DND-41 (cell line): Measurements from ENCODE around the gene GPR137B.
"Not testable (repeated sequence)": the region's sequence is repeated elsewhere in the genome, so short reads cannot be mapped to it uniquely, and the experiment has no call there.

Source experiments
- ATAC-seq: fragments of 200-7000 bp; cut with Tn5 transposase; 3 replicates; pipeline ENCODE4 v1.9.1; 2021; ENCODE audit warnings: low read depth; ENCODE audit not compliant: insufficient read depth
- DNase-seq: peaks from one replicate; pipeline ENCODE4 v3.0.0-alpha.2; 2020
- H2AFZ ChIP-seq: 2 replicates; pipeline ENCODE4 v1.6.0; 2012; ENCODE audit warnings: low read depth, low read length
- H3K27ac ChIP-seq: 2 replicates; pipeline ENCODE4 v1.5.1; 2012; ENCODE audit warnings: low read length, inconsistent platforms
- H3K27me3 ChIP-seq: fragments of 200-600 bp; sonication (generic); 2 replicates; pipeline ENCODE4 v1.6.0; 2012; ENCODE audit warnings: low read length, mild to moderate bottlenecking, inconsistent platforms; ENCODE audit not compliant: insufficient read depth, poor library complexity
- H3K36me3 ChIP-seq: 2 replicates; pipeline ENCODE4 v1.5.1; 2012; ENCODE audit warnings: low read length, inconsistent platforms; ENCODE audit not compliant: insufficient read depth
- H3K4me1 ChIP-seq: 2 replicates; pipeline ENCODE4 v1.5.1; 2012; ENCODE audit warnings: mild to moderate bottlenecking, low read length; ENCODE audit not compliant: insufficient read depth
- H3K4me2 ChIP-seq: 2 replicates; pipeline ENCODE4 v1.6.0; 2012; ENCODE audit warnings: mild to moderate bottlenecking, moderate library complexity, low read length, inconsistent platforms; ENCODE audit not compliant: insufficient read depth
- H3K4me3 ChIP-seq, 2 experiments: fragments of 200-600 bp in 1 of 2; shearing (Covaris generic) in 1 of 2; 2 replicates each; pipeline ENCODE4 v1.5.1; 2012 to 2016; ENCODE audit warnings: inconsistent platforms in 2 of 2, low read length in 2 of 2, mild to moderate bottlenecking in 2 of 2, low read depth in 1 of 2, moderate library complexity in 1 of 2
- H3K79me2 ChIP-seq: 2 replicates; pipeline ENCODE4 v1.6.0; 2012; ENCODE audit warnings: low read length, inconsistent platforms; ENCODE audit not compliant: insufficient read depth
- H3K9ac ChIP-seq: 2 replicates; pipeline ENCODE4 v1.6.0; 2012; ENCODE audit warnings: low read depth, mild to moderate bottlenecking, inconsistent platforms, low read length, moderate library complexity
- H3K9me3 ChIP-seq: 2 replicates; pipeline ENCODE4 v1.5.1; 2012; ENCODE audit warnings: low read length, moderate library complexity, mild to moderate bottlenecking, inconsistent platforms; ENCODE audit not compliant: insufficient read depth, severe bottlenecking
- H4K20me1 ChIP-seq: 2 replicates; pipeline ENCODE4 v1.6.0; 2012; ENCODE audit warnings: low read length; ENCODE audit not compliant: insufficient read depth
- EZH2 ChIP-seq: IDR thresholded peaks from 3 replicates; pipeline ENCODE4 v1.6.1; 2012; ENCODE audit warnings: borderline replicate concordance, low read depth, mild to moderate bottlenecking, moderate library complexity, low read length, inconsistent platforms; ENCODE audit not compliant: severe bottlenecking
- TF ChIP-seq, protein P1 (sequence below): IDR thresholded peaks from 2 replicates; pipeline ENCODE4 v1.5.1; 2012; ENCODE audit warnings: borderline replicate concordance, low read length, moderate library complexity, mild to moderate bottlenecking; ENCODE audit not compliant: poor library complexity, severe bottlenecking; ENCODE audit errors: extremely low read depth

Gene GPR137B

DNA sequence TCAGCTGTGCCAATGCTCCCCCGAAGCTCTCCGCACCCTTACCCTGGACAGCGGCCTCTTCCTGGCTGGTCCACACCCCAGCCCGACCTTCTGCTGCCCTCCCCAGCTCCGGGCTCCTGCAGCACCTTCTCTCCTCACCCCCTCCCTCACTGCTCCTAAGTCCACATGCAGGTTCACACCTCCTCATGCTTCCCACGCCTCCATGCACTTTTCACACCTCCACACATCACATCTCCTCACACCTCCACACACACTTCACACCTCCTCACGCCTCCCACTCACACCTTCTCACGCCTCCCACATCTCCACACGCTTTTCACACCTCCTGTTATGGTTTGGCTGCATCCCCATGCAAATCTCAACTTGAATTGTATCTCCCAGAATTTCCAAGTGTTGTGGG, 18.9 kb downstream of the GPR137B start:
- TF ChIP-seq EZH2 = no peak
- TF ChIP-seq, protein P1, sequence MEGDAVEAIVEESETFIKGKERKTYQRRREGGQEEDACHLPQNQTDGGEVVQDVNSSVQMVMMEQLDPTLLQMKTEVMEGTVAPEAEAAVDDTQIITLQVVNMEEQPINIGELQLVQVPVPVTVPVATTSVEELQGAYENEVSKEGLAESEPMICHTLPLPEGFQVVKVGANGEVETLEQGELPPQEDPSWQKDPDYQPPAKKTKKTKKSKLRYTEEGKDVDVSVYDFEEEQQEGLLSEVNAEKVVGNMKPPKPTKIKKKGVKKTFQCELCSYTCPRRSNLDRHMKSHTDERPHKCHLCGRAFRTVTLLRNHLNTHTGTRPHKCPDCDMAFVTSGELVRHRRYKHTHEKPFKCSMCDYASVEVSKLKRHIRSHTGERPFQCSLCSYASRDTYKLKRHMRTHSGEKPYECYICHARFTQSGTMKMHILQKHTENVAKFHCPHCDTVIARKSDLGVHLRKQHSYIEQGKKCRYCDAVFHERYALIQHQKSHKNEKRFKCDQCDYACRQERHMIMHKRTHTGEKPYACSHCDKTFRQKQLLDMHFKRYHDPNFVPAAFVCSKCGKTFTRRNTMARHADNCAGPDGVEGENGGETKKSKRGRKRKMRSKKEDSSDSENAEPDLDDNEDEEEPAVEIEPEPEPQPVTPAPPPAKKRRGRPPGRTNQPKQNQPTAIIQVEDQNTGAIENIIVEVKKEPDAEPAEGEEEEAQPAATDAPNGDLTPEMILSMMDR = no peak
- Histone ChIP-seq H3K79me2 (peaks cover 15% of the 10 kb centered on the region), H3K9me3 (peaks cover 23% of the 10 kb centered on the region), H3K36me3 (peaks cover 26% of the 10 kb centered on the region), H3K4me2 (no peak overlapping the region), H2AFZ (no peak overlapping the region), H3K4me1 (no peaks in the 10 kb centered on the region), H3K9ac (no peak overlapping the region), H3K27me3 (no peaks in the 10 kb centered on the region), H3K4me3 (no peak overlapping the region; a peak in 1 of 4 replicates), H3K27ac (no peak overlapping the region), H4K20me1 (peaks cover 17% of the 10 kb centered on the region)
- no peak for ATAC-seq
- no peak for DNase-seq

DNA sequence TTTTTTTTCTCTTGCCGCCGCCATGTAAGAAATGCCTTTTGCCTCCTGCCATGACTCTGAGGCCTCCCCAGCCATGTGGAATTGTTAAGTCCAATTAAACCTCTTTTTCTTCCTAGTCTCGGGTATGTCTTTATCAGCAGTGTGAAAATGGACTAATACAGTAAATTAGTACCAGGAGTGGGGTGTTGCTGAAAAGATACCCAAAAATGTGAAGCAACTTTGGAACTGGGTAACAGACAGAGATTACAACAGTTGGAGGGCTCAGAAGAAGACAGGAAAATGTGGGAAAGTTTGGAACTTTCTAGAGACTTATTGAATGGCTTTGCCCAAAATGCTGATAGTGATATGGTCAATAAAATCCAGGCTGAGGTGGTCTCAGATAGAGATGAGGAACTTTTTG, 19.4 kb downstream of the GPR137B start:
- Histone ChIP-seq H4K20me1 (peaks cover 12% of the 10 kb centered on the region; the same call in 1 of the 2 replicates), H3K79me2 (peaks cover 14% of the 10 kb centered on the region), H3K9me3 (peaks cover 23% of the 10 kb centered on the region), H3K36me3 (peaks cover 26% of the 10 kb centered on the region)
- H3K9ac ChIP-seq, DNase-seq, H3K4me3 ChIP-seq, H3K27ac ChIP-seq, H3K27me3 ChIP-seq, H3K4me2 ChIP-seq, ATAC-seq, H2AFZ ChIP-seq, H3K4me1 ChIP-seq: not testable (repeated sequence)

DNA sequence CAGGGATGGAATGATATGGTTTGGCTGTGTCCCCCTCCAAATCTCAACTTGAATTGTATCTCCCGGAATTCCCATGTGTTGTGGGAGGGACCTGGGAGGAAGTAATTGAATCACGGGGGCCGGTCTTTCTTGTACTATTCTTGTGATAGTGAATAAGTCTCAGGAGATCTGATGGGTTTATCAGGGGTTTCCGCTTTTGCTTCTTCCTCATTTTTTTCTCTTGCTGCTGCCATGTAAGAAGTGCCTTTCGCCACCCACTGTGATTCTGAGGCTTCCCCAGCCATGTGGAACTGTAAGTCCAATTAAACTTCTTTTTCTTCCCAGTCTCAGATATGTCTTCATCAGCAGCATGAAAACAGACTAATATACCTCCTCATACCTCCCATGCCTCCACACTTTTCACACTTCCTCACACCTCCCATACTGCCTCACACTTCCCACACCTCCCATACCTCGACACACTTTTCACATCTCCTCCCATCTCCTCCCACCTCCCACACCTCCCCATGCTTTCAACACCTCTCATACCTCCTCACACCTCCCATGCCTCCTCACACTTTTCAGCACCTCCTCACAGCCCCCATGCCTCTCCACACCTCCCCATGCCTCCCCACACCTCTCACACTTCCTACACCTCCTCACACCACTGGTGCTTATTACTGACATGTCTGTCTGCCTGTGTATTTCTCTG, 21.3 kb downstream of the GPR137B start:
- H3K4me3 ChIP-seq = no peak overlapping the region
- peaks cover 28% of the 10 kb centered on the region for H3K36me3 ChIP-seq
- TF ChIP-seq, protein P1 = no peak
- H3K9ac ChIP-seq = no peak overlapping the region
- H4K20me1 ChIP-seq = 0 out of 2 replicates have a peak, but pooled peaks cover 3% of the 10 kb centered on the region
- H3K79me2 ChIP-seq = peaks cover 14% of the 10 kb centered on the region
- H3K27ac ChIP-seq = no peak overlapping the region
- H3K4me2 ChIP-seq = no peak overlapping the region
- H3K27me3 ChIP-seq = no peaks in the 10 kb centered on the region
- H3K4me1 ChIP-seq = no peaks in the 10 kb centered on the region
- H2AFZ ChIP-seq = no peak overlapping the region
- no peak for ATAC-seq
- DNase-seq = no peak
- peaks cover 23% of the 10 kb centered on the region for H3K9me3 ChIP-seq

DNA sequence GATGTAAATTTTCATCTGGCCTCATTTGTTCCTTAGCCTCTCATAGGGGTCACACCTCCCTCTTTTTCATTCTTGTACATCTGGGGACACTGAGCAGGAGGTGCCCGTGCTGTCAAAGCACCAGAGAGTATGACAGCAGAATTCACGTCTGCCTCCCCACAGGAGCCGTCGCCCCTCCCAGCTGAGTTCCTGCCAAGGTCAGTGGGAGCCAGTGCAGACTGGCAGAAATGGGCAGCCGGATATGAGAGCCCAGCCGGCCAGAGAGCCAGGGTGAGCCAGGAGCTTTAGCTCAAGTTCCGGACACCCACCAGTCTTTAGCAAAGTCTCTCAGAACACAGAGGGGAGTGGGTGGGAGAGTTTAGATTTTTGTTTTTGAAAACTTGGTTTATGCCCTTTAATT, 21.9 kb downstream of the GPR137B start:
- Histone ChIP-seq H3K4me2 (no peak overlapping the region), H3K4me1 (no peaks in the 10 kb centered on the region), H4K20me1 (0 out of 2 replicates have a peak, but pooled peaks cover 6% of the 10 kb centered on the region), H3K9me3 (peaks cover 23% of the 10 kb centered on the region), H3K4me3 (no peak overlapping the region), H3K27me3 (no peaks in the 10 kb centered on the region), H2AFZ (no peak overlapping the region), H3K27ac (no peak overlapping the region), H3K9ac (no peak overlapping the region), H3K36me3 (peaks cover 34% of the 10 kb centered on the region), H3K79me2 (peaks cover 14% of the 10 kb centered on the region)
- no peak for DNase-seq
- ATAC-seq = no peak
- TF ChIP-seq, protein P1 = no peak
- TF ChIP-seq EZH2 = no peak
